ENCODE results near the gene AFAP1L2. TPM values are rescaled to one million over a fixed set of nuclear protein-coding genes. Genes with fewer than 3 reads are reported as not detected.

The AFAP1L2 gene
- total RNA-seq, 1 experiment from 2014 or later, result 2.1 TPM

DNA sequence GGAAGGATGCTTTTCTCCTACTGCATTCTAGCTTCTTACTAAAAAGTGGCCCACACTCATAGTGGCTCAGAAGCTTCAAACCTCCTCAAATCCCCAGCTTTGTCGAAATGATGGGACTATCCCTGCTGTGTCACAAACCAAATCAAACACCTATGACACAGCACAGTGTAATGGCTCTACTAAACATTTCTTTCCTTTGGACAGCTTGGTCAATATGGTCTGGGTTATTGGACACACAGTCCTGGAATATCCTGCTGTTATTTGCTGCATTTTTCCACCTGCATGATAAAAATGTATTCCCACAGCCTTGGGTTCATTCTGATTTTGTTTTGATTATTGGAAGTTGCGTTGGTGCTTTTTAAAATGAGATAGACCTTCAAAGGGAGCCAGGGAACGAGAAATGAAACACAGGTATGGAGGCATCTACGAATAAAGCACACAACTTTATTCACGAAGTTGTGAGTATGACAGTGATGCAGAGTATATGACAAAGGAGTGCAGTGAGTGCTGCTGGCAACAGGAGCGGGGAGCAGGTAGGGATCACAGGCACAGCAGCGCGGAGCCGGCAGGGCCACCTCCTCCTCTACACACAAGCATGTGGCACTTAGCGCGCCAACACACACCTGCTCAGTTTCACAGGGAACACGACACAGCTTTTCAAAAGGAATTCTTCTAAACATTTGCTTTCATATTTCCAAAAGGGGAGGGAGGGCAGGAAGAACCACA, 26.5 kb upstream of the AFAP1L2 start:
- no peak overlapping the region for H3K27ac ChIP-seq

DNA sequence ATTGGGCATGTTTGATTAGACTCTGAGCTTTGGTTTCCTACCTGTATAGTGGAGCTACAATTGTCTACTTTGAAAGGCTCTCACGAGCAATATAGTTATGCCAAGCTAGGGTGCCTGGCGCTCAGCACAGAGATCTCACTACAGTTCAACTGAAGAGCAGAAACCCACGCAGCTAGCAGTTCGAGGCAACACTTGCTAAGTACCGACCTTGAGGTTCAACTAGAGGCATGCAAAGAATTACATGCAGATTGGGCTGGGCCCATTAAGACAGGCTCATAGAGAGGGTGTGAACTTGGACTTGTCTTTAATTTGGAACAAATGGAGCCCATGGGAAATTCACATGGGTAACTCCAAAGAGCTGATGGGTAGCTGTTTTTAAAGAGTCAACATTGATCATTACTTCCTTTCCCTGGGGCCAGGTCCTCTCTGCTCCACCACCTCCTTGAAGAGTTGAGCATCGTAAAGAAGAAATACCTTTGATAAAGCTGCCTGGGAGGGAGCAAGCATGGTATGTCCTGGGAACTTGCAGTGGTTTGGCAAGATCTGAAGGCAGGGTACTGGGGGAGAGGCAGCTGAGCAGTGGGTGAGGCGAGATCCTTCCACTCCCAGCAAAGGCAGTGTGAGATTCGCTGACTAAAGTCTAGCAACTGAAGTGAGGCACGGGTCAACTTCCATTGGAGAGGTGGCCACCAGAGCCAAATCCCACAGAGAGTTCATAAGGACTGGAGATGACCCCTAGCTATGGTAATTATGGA, 25.5 kb upstream of the AFAP1L2 start:
- peaks cover 15% of the 10 kb centered on the region for H3K4me1 ChIP-seq (replicated peaks)
- H3K27me3 ChIP-seq (replicated peaks), result no peaks in the 10 kb centered on the region
- no peaks in the 10 kb centered on the region for H3K36me3 ChIP-seq
- no peak overlapping the region for H3K27ac ChIP-seq
- no peaks in the 10 kb centered on the region for H3K9me3 ChIP-seq (replicated peaks)
- no peak overlapping the region for H3K4me3 ChIP-seq
- DNase-seq (ENCODE audit: low read depth in 1 of 2, low spot score in 2 of 2), result no peak

More for the DNA sequence above, 26.5 kb upstream of the AFAP1L2 start:
- Histone ChIP-seq H3K36me3 (no peaks in the 10 kb centered on the region), H3K9me3 (replicated peaks) (no peaks in the 10 kb centered on the region), H3K4me1 (replicated peaks) (peaks cover 15% of the 10 kb centered on the region), H3K4me3 (no peak overlapping the region), H3K27me3 (replicated peaks) (no peaks in the 10 kb centered on the region)
- DNase-seq (ENCODE audit: low read depth in 1 of 2, low spot score in 2 of 2), result no peak

DNA sequence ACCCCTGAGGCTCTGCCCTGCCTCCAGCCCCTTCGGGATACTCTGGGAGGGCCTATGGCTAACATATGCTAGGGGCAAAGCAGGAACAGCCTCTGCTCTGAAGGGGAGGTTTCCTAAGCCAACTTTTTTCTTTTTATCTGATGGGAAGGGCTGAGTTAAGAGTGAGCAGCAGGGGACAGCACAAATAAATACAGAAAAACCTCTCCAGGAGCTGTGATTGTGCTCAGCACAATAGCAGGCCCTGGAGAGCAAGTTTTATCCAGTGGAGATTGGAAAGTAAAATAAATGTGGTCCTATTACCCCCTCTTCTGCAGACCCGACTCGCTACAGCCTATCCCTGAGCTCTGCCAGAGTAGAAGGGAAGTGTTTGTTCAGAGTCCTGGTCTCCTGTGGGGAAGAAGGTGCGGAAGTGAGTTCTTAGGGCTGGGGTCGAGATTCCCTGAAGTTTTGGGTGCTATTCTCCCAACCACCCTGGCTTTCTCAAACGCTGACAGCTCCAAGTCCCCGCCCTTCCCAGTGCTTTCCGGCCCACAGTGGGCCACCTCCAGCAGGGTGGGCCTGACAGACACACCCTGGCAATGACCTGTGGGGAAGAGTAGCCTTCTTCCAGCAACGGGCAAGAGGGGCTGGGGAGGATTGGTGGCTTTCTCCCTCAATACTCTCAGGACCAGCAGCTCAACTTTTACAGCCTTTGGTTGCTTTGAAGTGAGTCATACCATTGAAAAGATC, 23.0 kb upstream of the AFAP1L2 start:
- Histone ChIP-seq H3K36me3 (no peaks in the 10 kb centered on the region), H3K27me3 (replicated peaks) (no peaks in the 10 kb centered on the region)
- no peak for DNase-seq (ENCODE audit: low read depth in 1 of 2, low spot score in 2 of 2)

DNA sequence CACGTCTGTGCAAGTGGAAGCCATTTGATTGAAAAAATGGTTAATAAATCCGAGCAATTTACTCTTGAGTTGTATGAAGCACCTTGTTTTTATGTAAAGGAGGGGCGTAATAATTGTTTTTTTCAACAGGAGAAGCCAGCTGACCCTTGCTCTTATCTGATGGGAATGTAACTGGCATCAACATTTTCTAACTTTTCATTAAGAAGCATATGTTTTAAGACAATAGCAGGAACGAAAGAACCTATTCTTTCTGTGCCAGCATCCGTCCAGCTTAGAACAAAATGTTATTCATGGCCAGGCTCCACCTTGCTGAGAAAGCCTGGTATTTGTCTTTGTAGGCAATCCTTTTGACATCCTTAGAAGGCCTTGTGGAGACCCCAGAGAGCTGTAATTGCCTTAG, 22.2 kb upstream of the AFAP1L2 start:
- DNase-seq (ENCODE audit: low read depth in 1 of 2, low spot score in 2 of 2), result no peak
- Histone ChIP-seq H3K4me3 (no peak overlapping the region), H3K9me3 (replicated peaks) (no peaks in the 10 kb centered on the region)

More for the DNA sequence above, 23.0 kb upstream of the AFAP1L2 start:
- no peak overlapping the region for H3K27ac ChIP-seq
- H3K9me3 ChIP-seq (replicated peaks), result no peaks in the 10 kb centered on the region
- H3K4me1 ChIP-seq (replicated peaks), result peaks cover 15% of the 10 kb centered on the region
- no peak overlapping the region for H3K4me3 ChIP-seq

DNA sequence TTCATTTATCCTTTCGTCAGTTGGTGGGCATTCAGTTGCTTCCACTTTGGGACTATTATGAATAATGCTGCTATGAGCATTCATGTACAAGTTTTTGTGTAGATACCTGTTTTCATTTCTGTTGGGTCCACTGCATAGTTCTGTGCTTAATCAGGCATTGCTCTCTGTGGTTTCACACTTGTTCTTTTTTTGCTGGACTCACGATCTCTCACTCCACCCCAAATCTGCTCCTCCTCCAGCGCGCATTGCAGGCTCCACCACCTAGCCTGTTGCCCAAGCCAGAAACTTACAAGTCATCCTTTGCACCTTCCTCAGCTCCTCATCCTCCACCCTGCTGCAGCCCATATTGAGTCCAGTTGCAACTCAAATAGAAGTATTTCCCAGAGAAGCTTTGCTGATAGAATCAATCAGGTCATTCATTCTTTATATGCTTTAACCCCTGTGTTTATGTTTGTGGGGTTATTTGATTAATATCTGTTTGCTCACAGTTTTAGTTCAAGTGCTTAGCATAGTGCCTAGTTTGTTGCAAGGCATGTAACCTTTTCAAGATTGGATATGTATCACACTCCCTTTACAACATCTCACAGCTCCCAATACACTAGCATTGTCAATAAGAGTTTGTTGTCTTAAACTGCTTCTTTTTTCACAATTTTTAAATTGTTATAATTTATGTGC, 16.6 kb upstream of the AFAP1L2 start:
- H3K36me3 ChIP-seq, result no peaks in the 10 kb centered on the region
- H3K27ac ChIP-seq, result no peak overlapping the region
- no peak for DNase-seq (ENCODE audit: low read depth in 1 of 2, low spot score in 2 of 2)
- no peak overlapping the region for H3K4me3 ChIP-seq
- no peaks in the 10 kb centered on the region for H3K27me3 ChIP-seq (replicated peaks)
- H3K9me3 ChIP-seq (replicated peaks), result no peaks in the 10 kb centered on the region
- no peaks in the 10 kb centered on the region; the same call in 1 of the 2 replicates for H3K4me1 ChIP-seq (replicated peaks)

More for the DNA sequence above, 22.2 kb upstream of the AFAP1L2 start:
- Histone ChIP-seq H3K36me3 (no peaks in the 10 kb centered on the region), H3K27me3 (replicated peaks) (no peaks in the 10 kb centered on the region), H3K4me1 (replicated peaks) (peaks cover 7% of the 10 kb centered on the region), H3K27ac (no peak overlapping the region)

DNA sequence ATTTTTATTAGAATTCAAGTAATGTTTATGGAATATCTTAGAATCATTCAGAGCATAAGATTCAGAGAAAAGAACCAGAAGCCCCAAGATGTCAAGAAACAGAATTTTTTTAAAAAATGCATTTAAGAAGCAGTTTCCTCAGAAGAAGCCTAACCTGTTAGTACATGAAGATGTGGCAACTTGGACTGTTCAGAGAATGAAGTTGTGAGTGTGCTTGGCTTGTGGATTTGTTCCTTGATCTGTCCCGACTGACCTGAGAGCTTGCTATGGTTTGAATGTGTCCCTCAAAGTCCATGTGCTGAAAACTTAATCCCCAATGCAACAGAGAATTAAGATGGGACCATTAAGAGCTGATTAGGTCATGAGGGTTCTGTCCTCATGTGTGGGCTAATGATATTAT, 13.8 kb upstream of the AFAP1L2 start:
- Histone ChIP-seq H3K27me3 (replicated peaks) (no peaks in the 10 kb centered on the region), H3K4me1 (replicated peaks) (no peaks in the 10 kb centered on the region; the same call in 1 of the 2 replicates), H3K4me3 (no peak overlapping the region), H3K9me3 (replicated peaks) (no peaks in the 10 kb centered on the region), H3K36me3 (no peaks in the 10 kb centered on the region), H3K27ac (no peak overlapping the region)
- no peak for DNase-seq (ENCODE audit: low read depth in 1 of 2, low spot score in 2 of 2)

DNA sequence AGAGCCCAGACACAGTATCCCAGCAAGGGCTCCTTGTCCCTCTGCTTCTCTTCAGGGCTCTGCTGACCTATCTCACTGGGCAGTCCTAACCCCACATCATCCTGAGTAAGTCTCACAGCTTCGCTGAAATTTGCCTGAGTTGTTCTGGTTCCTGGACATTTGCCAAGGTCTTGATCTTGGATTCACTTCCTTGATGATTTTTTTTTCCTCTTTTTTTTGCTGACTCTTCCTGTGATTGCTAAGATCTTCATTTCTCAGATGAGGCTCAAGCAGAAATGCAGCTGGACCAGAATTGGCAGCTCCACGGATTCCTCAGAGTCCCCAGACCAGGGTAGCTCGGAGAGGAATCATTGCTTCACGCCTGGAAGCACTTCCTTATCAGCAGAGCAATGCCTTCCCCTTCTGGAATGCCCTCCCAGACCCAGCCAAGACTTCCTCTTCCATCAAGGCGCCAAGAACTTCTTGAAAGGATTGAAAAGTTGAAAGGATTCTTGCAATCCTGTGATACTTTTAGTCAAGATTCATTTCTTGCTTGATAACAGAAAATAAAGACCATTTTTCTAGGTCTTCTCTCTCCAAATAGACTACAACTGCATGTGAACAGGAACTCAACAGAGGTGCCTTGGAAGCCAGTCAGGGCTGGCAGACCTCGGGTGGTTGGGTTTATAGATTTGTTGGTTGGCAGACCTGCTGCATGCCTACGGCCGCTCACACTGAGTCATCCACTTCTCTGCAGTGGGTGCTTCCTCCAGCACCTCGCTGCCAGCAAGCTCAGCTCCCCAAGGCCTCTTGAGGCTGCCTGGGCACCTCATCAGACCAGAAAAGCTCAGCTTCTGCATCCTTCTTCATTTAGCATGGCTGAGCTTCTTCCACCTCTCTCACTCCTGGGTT, 8.8 kb upstream of the AFAP1L2 start:
- Histone ChIP-seq H3K4me3 (no peak overlapping the region), H3K27me3 (replicated peaks) (no peaks in the 10 kb centered on the region), H3K36me3 (no peaks in the 10 kb centered on the region), H3K4me1 (replicated peaks) (no peaks in the 10 kb centered on the region), H3K27ac (no peak overlapping the region), H3K9me3 (replicated peaks) (no peaks in the 10 kb centered on the region)
- no peak for DNase-seq (ENCODE audit: low read depth in 1 of 2, low spot score in 2 of 2)

DNA sequence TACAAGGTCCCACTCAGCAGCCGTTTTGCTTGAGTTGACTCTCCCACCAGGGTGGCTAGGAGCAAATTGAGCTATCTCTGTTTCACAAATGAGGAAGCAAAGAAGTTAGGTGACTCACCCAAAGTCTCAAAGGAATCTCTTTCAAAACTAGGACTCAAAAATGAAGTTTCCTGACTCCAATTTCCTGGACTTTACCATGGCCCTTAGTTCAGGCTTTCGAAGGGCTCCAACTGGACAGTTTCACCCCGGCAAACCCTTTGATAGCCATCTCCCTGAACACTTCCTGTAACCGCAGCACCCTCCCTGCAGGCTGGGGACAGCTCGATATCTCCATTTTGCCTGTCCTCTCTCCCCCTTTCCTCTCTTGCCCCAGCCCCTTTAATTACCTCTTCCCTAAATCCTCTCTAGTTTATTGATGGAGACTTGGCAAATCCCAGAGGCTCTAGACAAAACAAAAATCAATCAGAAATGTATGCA, 4.7 kb upstream of the AFAP1L2 start:
- DNase-seq (ENCODE audit: low read depth in 1 of 2, low spot score in 2 of 2), result no peak
- Histone ChIP-seq H3K36me3 (no peaks in the 10 kb centered on the region), H3K9me3 (replicated peaks) (no peaks in the 10 kb centered on the region), H3K4me1 (replicated peaks) (peaks cover 9% of the 10 kb centered on the region), H3K27me3 (replicated peaks) (peaks cover 13% of the 10 kb centered on the region), H3K4me3 (no peak overlapping the region), H3K27ac (no peak overlapping the region)

DNA sequence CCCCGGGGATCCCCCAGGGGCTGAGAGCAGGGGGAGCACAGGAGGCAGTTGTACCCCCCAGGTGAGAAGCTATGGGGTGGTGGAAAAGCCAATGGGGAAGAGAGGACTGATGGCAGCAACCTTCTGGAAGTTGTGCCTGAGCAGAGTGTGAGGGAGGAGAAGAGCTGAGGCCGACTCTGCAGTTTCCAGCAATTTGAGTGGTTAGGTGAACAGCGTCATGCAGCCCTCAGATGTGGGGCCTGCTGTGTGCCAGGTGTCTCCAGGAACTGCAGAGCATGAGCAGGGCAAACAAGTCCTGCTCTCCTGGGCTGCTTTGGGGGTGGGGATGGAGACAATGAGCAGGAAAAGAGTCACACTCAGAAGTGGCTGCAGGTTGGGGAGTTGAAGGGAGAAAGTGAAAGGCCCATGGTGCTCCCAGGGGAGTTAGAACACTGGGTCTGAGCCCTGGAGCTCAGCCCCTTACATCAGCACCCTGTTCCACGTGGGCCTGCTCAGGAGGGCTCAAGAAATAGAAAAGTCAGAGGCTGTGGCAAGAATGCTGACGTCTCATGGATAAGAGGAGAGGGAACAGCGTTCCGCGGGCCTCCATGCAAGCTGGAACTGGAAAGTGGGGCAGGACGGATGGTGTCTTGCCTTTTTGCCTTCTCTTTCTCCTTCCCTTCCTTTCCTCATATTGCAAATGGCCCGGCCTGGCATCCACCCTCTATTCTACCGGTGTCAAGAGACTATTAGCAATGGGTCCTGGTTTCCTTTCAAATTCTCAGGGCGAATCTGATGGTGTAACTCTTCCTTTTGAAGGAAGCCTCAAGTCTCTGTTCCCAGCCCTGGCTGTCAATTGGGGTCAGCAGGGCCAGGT, 4.0 kb upstream of the AFAP1L2 start:
- Histone ChIP-seq H3K36me3 (no peaks in the 10 kb centered on the region), H3K4me1 (replicated peaks) (peaks cover 15% of the 10 kb centered on the region), H3K27me3 (replicated peaks) (peaks cover 20% of the 10 kb centered on the region), H3K27ac (no peak overlapping the region), H3K9me3 (replicated peaks) (no peaks in the 10 kb centered on the region), H3K4me3 (no peak overlapping the region)
- DNase-seq (ENCODE audit: low read depth in 1 of 2, low spot score in 2 of 2), result no peak

DNA sequence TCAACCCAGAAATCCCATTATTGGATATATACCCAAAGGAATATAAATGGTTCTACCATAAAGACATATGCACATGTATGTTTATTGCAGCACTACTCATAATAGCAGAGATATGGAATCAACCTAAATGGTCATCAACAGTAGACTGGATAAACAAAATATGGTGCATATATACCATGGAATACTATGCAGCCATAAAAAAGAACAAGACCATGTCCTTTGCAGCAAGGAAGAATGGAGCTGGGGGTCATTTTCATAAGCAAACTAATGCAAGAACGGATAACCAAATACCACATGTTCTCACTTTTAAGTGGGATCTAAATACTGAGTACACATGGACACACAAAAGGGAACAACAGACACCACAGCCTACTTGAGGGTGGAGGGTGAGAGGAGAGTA, 2.2 kb upstream of the AFAP1L2 start:
- H3K4me3 ChIP-seq, result no peak overlapping the region
- no peak overlapping the region for H3K27ac ChIP-seq
- peaks cover 28% of the 10 kb centered on the region for H3K27me3 ChIP-seq (replicated peaks)
- no peaks in the 10 kb centered on the region for H3K36me3 ChIP-seq
- peaks cover 17% of the 10 kb centered on the region for H3K4me1 ChIP-seq (replicated peaks)
- H3K9me3 ChIP-seq (replicated peaks), result no peaks in the 10 kb centered on the region
- DNase-seq (ENCODE audit: low read depth in 1 of 2, low spot score in 2 of 2), result no peak

DNA sequence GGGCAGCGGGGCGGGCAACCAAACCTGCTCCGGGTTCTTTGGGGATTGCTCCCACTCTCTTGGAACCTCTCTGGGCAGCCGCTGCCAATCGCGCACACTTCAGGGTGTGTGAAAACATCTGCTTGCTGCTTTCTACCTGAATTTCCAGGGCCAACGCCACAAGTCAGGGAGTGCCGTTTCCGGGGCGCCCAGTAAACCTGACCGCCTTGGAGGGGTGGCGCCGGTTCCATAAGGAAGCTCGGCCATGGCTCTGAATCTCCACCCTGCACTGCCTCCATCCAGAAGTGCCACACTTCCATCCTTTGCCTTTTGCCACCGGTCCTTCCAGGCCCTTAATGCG, 679 bp upstream of the AFAP1L2 start:
- Histone ChIP-seq H3K27me3 (replicated peaks) (peaks cover 28% of the 10 kb centered on the region), H3K4me3 (no peak overlapping the region), H3K4me1 (replicated peaks) (peaks cover 17% of the 10 kb centered on the region), H3K9me3 (replicated peaks) (no peaks in the 10 kb centered on the region), H3K36me3 (no peaks in the 10 kb centered on the region), H3K27ac (no peak overlapping the region)
- DNase-seq (ENCODE audit: low read depth in 1 of 2, low spot score in 2 of 2), result no peak

DNA sequence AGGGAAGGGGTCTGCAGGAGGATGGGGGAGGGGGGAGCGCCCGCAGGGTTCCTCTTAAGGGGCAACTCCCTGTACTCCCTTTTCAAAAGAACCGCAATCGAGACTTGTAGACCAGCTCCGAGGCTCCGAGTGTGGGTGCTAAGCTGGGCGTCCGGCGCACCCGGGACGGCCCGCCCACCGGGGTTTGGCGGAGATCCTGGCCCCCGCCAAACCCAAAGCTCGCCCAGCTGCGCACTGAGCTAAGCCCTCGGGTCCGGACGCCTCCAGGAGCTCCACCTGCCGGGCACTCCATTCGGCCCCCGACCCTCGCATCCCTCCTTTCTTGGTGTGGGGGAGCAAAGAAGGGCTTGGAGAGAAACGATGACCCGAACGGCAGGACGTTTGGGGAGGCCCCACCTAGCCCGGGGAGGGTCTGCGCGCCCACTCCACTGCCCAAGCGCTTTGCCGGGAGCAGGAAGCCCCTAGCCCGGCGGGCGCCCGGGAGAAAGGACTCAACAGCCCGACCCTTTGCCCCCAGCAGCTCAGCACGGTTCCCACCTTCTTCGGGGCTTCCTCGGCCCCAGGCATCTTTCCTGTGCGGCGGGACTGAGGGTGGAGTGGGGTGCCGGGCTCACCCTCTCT, 651 bp downstream of the AFAP1L2 start:
- DNase-seq (ENCODE audit: low read depth in 1 of 2, low spot score in 2 of 2), result peak in 1 of 2 experiments; percentile 25
- no peaks in the 10 kb centered on the region for H3K9me3 ChIP-seq (replicated peaks)
- H3K4me3 ChIP-seq, result peak overlapping the region; percentile 44
- no peaks in the 10 kb centered on the region for H3K36me3 ChIP-seq
- H3K27me3 ChIP-seq (replicated peaks), result peaks cover 28% of the 10 kb centered on the region
- H3K4me1 ChIP-seq (replicated peaks), result peaks cover 20% of the 10 kb centered on the region
- H3K27ac ChIP-seq, result no peak overlapping the region

Measured in SJSA1 (cell line).